PFSK-1 (cell line): ENCODE measurements around the gene STARD13. TPM values are rescaled to one million over a fixed set of nuclear protein-coding genes. Genes with fewer than 3 reads are reported as not detected.

ENCODE experiments used
- FOXP2 ChIP-seq: optimal IDR thresholded peaks from 2 replicates; pipeline ENCODE3; 2011; ENCODE audit warnings: borderline replicate concordance, control low read depth, inconsistent platforms; ENCODE audit not compliant: insufficient read depth; ENCODE audit errors: extremely low read length, extremely low read depth
- POLR2AphosphoS5 ChIP-seq: IDR thresholded peaks from 2 replicates; pipeline ENCODE4 v1.6.1; 2012; ENCODE audit warnings: low read depth, mild to moderate bottlenecking, control low read depth, low read length, moderate library complexity
- REST ChIP-seq, 2 experiments: IDR thresholded peaks; 2 replicates each; pipeline versions ENCODE4 v1.6.1 to v1.8.0; 2011 to 2012; ENCODE audit warnings: low read depth in 2 of 2, low read length in 2 of 2, control low read depth in 1 of 2, inconsistent platforms in 1 of 2, mild to moderate bottlenecking in 1 of 2, moderate library complexity in 1 of 2; ENCODE audit not compliant: insufficient read depth in 1 of 2
- SIN3A ChIP-seq: IDR thresholded peaks from 2 replicates; pipeline ENCODE4 v1.6.1; 2012; ENCODE audit warnings: mild to moderate bottlenecking, low read length, moderate library complexity, borderline replicate concordance; ENCODE audit not compliant: insufficient read depth
- TAF1 ChIP-seq: IDR thresholded peaks from 2 replicates; pipeline ENCODE4 v1.6.1; 2012; ENCODE audit warnings: low read length, control low read depth, borderline replicate concordance; ENCODE audit not compliant: insufficient read depth
- polyA plus RNA-seq: library from polyadenylated mRNA; unstranded; fragments of >200 nt; gene quantifications from one replicate; pipeline ENCODE4 v1.2.1, GENCODE V29; 2012; ENCODE audit warnings: low read depth, missing spikeins; ENCODE audit not compliant: insufficient read length

STARD13 gene, protein sequence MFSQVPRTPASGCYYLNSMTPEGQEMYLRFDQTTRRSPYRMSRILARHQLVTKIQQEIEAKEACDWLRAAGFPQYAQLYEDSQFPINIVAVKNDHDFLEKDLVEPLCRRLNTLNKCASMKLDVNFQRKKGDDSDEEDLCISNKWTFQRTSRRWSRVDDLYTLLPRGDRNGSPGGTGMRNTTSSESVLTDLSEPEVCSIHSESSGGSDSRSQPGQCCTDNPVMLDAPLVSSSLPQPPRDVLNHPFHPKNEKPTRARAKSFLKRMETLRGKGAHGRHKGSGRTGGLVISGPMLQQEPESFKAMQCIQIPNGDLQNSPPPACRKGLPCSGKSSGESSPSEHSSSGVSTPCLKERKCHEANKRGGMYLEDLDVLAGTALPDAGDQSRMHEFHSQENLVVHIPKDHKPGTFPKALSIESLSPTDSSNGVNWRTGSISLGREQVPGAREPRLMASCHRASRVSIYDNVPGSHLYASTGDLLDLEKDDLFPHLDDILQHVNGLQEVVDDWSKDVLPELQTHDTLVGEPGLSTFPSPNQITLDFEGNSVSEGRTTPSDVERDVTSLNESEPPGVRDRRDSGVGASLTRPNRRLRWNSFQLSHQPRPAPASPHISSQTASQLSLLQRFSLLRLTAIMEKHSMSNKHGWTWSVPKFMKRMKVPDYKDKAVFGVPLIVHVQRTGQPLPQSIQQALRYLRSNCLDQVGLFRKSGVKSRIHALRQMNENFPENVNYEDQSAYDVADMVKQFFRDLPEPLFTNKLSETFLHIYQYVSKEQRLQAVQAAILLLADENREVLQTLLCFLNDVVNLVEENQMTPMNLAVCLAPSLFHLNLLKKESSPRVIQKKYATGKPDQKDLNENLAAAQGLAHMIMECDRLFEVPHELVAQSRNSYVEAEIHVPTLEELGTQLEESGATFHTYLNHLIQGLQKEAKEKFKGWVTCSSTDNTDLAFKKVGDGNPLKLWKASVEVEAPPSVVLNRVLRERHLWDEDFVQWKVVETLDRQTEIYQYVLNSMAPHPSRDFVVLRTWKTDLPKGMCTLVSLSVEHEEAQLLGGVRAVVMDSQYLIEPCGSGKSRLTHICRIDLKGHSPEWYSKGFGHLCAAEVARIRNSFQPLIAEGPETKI
- polyA plus RNA-seq: 10.2 TPM

DNA sequence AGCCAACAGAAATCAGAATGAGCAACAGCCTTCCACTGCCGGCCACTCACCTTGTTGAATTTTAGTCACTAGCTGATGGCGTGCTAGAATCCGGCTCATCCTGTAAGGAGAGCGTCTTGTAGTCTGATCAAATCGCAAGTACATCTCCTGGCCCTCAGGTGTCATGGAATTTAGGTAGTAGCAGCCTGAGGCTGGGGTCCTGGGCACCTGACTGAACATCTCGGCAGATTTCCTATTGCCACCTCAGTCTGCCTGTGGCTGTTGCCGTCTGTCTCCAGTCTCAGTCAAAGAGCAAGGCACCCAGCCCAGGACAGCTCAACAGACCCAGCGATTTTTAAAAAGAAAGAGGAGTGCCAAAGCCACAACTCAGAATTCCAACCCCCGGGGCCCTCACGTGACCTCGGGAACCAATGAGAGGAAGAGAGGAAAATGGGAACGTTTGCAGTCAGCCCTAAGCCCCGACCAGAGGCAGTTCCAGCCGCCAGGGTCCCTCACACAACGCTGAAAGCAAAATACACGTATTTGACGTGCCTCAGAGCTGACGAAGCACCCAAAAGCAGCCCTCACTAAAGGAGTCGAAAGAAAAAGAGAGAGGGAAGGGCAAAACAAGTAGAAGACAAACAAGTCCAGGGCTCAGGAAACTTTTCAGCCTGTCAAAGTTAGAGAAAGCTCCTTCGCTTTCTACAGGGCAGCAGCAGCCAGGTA, at the start of gene STARD13:
TSS of gene STARD13 (minus strand) at position 336 of the 705 bp plus-strand sequence. CDS start at position 219, 117 bp downstream.
- no peak for TF ChIP-seq FOXP2
- no peak for TF ChIP-seq SIN3A
- no peak for TF ChIP-seq REST (IDR thresholded peaks at IDR 0.05; ENCODE audit: insufficient read depth in 1 of 2, low read depth in 2 of 2, low read length in 2 of 2)
- no peak for TF ChIP-seq POLR2AphosphoS5
- TF ChIP-seq TAF1: no peak

DNA sequence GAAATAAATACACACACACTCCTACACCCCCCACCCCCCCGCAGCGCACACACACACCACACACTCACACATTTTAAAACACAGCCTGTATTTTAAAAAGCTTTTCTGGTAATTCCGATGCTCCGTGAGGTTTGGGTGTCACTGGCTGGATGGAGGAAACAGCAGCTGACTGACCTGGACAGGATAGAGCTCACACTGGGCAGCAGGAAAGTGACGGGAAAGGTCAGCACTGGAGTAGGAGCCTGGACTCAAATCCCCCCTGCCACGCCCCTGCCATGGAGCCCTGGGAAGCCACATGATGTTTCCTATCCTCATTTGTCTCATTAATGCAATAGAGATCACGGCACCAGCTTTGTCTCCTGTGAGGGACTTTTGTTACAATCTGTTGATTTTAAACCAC, 49.3 kb upstream of the STARD13 start:
- TF ChIP-seq POLR2AphosphoS5 (no peak), REST (IDR thresholded peaks at IDR 0.05; ENCODE audit: insufficient read depth in 1 of 2, low read depth in 2 of 2, low read length in 2 of 2) (no peak), TAF1 (no peak), FOXP2 (no peak), SIN3A (no peak)

DNA sequence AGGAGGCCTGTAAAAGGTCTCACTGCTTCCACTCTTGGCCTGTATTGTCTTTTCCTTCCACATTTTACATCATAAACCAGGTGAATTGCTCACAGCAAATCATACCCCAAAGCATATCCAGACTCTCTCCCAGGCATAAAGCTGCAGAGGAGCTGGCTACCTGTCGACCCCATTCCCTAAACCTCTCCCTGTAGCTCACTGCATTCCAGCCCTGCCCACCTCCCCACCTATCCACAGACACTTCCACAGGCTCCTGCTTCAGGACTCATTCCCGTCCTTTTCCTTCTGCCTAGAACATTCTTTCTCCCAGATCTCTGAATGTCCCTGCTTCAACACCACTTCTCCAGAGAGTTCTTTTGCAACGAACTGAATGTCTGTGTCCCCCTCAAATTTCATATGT, 46.4 kb upstream of the STARD13 start:
- TF ChIP-seq SIN3A (no peak), FOXP2 (no peak), POLR2AphosphoS5 (no peak), TAF1 (no peak), REST (IDR thresholded peaks at IDR 0.05; ENCODE audit: insufficient read depth in 1 of 2, low read depth in 2 of 2, low read length in 2 of 2) (no peak)

GRCh38 chr13:33330483-33330882, 44.9 kb upstream of the STARD13 start:
- TF ChIP-seq TAF1: no peak

- TF ChIP-seq SIN3A (no peak), POLR2AphosphoS5 (no peak), TAF1 (no peak), REST (IDR thresholded peaks at IDR 0.05; ENCODE audit: insufficient read depth in 1 of 2, low read depth in 2 of 2, low read length in 2 of 2) (no peak), FOXP2 (no peak)
These were observed 43.1 kb upstream of the STARD13 start for GRCh38 chr13:33328701-33329100.
